ENCODE data around the gene TNFRSF12A. TPM values are rescaled to one million over a fixed set of nuclear protein-coding genes. Genes with fewer than 3 reads are reported as not detected.

The TNFRSF12A gene
- total and polyA plus RNA-seq, 2 of the 13 experiments (the other 11 are each of a cell fraction or from before 2014, with no cell fraction given): 61.9 to 66.0 TPM

- TF ChIP-seq, protein P1, sequence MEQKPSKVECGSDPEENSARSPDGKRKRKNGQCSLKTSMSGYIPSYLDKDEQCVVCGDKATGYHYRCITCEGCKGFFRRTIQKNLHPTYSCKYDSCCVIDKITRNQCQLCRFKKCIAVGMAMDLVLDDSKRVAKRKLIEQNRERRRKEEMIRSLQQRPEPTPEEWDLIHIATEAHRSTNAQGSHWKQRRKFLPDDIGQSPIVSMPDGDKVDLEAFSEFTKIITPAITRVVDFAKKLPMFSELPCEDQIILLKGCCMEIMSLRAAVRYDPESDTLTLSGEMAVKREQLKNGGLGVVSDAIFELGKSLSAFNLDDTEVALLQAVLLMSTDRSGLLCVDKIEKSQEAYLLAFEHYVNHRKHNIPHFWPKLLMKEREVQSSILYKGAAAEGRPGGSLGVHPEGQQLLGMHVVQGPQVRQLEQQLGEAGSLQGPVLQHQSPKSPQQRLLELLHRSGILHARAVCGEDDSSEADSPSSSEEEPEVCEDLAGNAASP (CRISPR knock-in tag; IDR thresholded peaks at IDR 0.05; ENCODE audit: borderline replicate concordance): peak; percentile 84
- TF ChIP-seq KDM4B (CRISPR knock-in tag; IDR thresholded peaks at IDR 0.05) (no peak; the same call in 1 of the 2 replicates), DPF2 (CRISPR knock-in tag; IDR thresholded peaks at IDR 0.05; ENCODE audit: borderline replicate concordance, low read depth) (peak; percentile 35; the same call in 1 of the 2 replicates), TCF7 (IDR thresholded peaks at IDR 0.05; ENCODE audit: low read depth) (0 out of 2 replicates have a peak, but pooled peaks have one; percentile 31), PITX1 (CRISPR knock-in tag; IDR thresholded peaks at IDR 0.05) (peak; percentile 16; the same call in 1 of the 2 replicates), RNF2 (conservative IDR thresholded peaks at IDR 0.05; ENCODE audit: low read depth) (no peak), MYC (CRISPR knock-in tag; IDR thresholded peaks at IDR 0.05; ENCODE audit: borderline replicate concordance) (peak; percentile 76; the same call in 1 of the 2 replicates), HCFC1 (IDR thresholded peaks at IDR 0.05; ENCODE audit: low read depth, low read length) (no peak), MEIS1 (CRISPR knock-in tag; IDR thresholded peaks at IDR 0.05; ENCODE audit: borderline replicate concordance) (0 out of 2 replicates have a peak, but pooled peaks have one; percentile 19), HOXD1 (CRISPR knock-in tag; IDR thresholded peaks at IDR 0.05) (peak; percentile 72), ADNP (CRISPR knock-in tag; IDR thresholded peaks at IDR 0.05) (no peak), CHCHD3 (CRISPR knock-in tag; IDR thresholded peaks at IDR 0.05) (no peak), ZFX (CRISPR knock-in tag; IDR thresholded peaks at IDR 0.05; ENCODE audit: low read depth) (peak; percentile 55), ZNF446 (CRISPR knock-in tag; IDR thresholded peaks at IDR 0.05) (no peak), ZNF678 (CRISPR knock-in tag; IDR thresholded peaks at IDR 0.05) (no peak), IRF9 (CRISPR knock-in tag; IDR thresholded peaks at IDR 0.05; ENCODE audit: borderline replicate concordance) (no peak)
- TF ChIP-seq, protein P2, sequence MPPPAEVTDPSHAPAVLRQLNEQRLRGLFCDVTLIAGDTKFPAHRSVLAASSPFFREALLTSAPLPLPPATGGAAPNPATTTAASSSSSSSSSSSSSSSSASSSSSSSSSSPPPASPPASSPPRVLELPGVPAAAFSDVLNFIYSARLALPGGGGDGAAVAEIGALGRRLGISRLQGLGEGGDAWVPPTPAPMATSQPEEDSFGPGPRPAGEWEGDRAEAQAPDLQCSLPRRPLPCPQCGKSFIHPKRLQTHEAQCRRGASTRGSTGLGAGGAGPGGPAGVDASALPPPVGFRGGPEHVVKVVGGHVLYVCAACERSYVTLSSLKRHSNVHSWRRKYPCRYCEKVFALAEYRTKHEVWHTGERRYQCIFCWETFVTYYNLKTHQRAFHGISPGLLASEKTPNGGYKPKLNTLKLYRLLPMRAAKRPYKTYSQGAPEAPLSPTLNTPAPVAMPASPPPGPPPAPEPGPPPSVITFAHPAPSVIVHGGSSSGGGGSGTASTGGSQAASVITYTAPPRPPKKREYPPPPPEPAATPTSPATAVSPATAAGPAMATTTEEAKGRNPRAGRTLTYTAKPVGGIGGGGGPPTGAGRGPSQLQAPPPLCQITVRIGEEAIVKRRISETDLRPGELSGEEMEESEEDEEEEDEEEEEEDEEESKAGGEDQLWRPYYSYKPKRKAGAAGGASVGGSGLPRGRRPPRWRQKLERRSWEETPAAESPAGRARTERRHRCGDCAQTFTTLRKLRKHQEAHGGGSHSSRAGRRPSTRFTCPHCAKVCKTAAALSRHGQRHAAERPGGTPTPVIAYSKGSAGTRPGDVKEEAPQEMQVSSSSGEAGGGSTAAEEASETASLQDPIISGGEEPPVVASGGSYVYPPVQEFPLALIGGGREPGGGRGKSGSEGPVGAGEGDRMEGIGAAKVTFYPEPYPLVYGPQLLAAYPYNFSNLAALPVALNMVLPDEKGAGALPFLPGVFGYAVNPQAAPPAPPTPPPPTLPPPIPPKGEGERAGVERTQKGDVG (CRISPR knock-in tag; IDR thresholded peaks at IDR 0.05; ENCODE audit: borderline replicate concordance): no peak; the same call in 1 of the 2 replicates
- TF ChIP-seq, protein P3, sequence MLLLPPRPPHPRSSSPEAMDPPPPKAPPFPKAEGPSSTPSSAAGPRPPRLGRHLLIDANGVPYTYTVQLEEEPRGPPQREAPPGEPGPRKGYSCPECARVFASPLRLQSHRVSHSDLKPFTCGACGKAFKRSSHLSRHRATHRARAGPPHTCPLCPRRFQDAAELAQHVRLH (CRISPR knock-in tag; IDR thresholded peaks at IDR 0.05; ENCODE audit: borderline replicate concordance, low read depth): no peak; the same call in 1 of the 2 replicates
Observed at GRCh38 chr16:3020604-3021448, 658 bp downstream of the TNFRSF12A start (continued).

All from HepG2 (cell line).